SU-DHL-6 (cell line): ENCODE results near the gene ERVW-1.

Source experiments
- H2AFZ ChIP-seq: fragments of 200-600 bp; sonication (generic); 2 replicates; pipeline ENCODE4 v1.6.1; 2014; ENCODE audit warnings: low read depth, mild to moderate bottlenecking, moderate library complexity, mixed read lengths, antibody characterized with exemption, low read length; ENCODE audit not compliant: severe bottlenecking
- H3F3A ChIP-seq: fragments of 200-600 bp; shearing (Covaris generic); 2 replicates; pipeline ENCODE4 v1.6.0; 2016; ENCODE audit warnings: antibody characterized with exemption, mild to moderate bottlenecking; ENCODE audit not compliant: insufficient read depth
- H3K27ac ChIP-seq: fragments of 200-600 bp; sonication (generic); 2 replicates; pipeline ENCODE4 v1.5.1; 2016; ENCODE audit warnings: low read depth, mild to moderate bottlenecking, low read length, moderate library complexity, mixed read lengths
- H3K27me3 ChIP-seq: fragments of 200-600 bp; sonication (generic), shearing (Covaris generic); 2 replicates; pipeline ENCODE4 v1.6.0; 2014; ENCODE audit warnings: mild to moderate bottlenecking, low read length
- H3K36me3 ChIP-seq: fragments of 200-600 bp; sonication (generic); 2 replicates; pipeline ENCODE4 v1.6.1; 2014; ENCODE audit warnings: mild to moderate bottlenecking, low read length, mixed read lengths
- H3K4me2 ChIP-seq: fragments of 300-600, 200-600 bp; shearing (Covaris generic), sonication (generic); 2 replicates; pipeline ENCODE4 v1.6.0; 2014; ENCODE audit warnings: low read length, low read depth, mild to moderate bottlenecking; ENCODE audit not compliant: poor library complexity, severe bottlenecking
- H3K4me3 ChIP-seq: fragments of 200-600 bp; sonication (generic); 2 replicates; pipeline ENCODE4 v1.5.1; 2014; ENCODE audit warnings: antibody characterized with exemption, low read length, mild to moderate bottlenecking, mixed read lengths; ENCODE audit not compliant: insufficient read depth, poor library complexity, severe bottlenecking
- H3K79me2 ChIP-seq: fragments of 200-600 bp; sonication (generic); 2 replicates; pipeline ENCODE4 v1.6.1; 2014; ENCODE audit warnings: mild to moderate bottlenecking, low read length, moderate library complexity; ENCODE audit not compliant: insufficient read depth
- H3K9ac ChIP-seq: fragments of 200-600 bp; sonication (generic); 2 replicates; pipeline ENCODE4 v1.7.0; 2014; ENCODE audit warnings: mild to moderate bottlenecking, low read length
- H3K9me2 ChIP-seq: fragments of 200-600 bp; sonication (generic); replicated peaks from 2 replicates; pipeline ENCODE4 v1.6.1; 2014; ENCODE audit warnings: low read length; ENCODE audit not compliant: insufficient read depth
- H3K9me3 ChIP-seq: fragments of 200-600 bp; sonication (generic); 2 replicates; pipeline ENCODE4 v1.6.1; 2014; ENCODE audit warnings: low read length, mixed read lengths; ENCODE audit not compliant: insufficient read depth
- H4K20me1 ChIP-seq: fragments of 200-600 bp; sonication (generic); 2 replicates; pipeline ENCODE4 v1.6.1; 2014; ENCODE audit warnings: low read depth, mild to moderate bottlenecking, antibody characterized with exemption, low read length, moderate library complexity, mixed read lengths
- CTCF ChIP-seq: fragments of 200-600 bp; sonication (generic); IDR thresholded peaks from one replicate; pipeline ENCODE4 v1.5.1; 2017; ENCODE audit warnings: antibody characterized with exemption, mild to moderate bottlenecking, low read length, moderate library complexity; ENCODE audit not compliant: insufficient read depth, poor library complexity, severe bottlenecking
- EZH2phosphoT487 ChIP-seq: fragments of 200-600 bp; sonication (generic), shearing (Covaris generic); conservative IDR thresholded peaks from 2 replicates; pipeline ENCODE4 v1.6.1; 2018; ENCODE audit warnings: mild to moderate bottlenecking, antibody characterized with exemption, low read length, moderate library complexity, mixed read lengths

The ERVW-1 gene

GRCh38 chr7:92456236-92456635 is 21.5 kb downstream of the ERVW-1 start:
- no peaks in the 10 kb centered on the region for H3K9me2 ChIP-seq
- no peaks in the 10 kb centered on the region for H3K27me3 ChIP-seq
- no peaks in the 10 kb centered on the region for H3K79me2 ChIP-seq
- H3K27ac ChIP-seq = no peak overlapping the region
- H3K9me3 ChIP-seq = no peaks in the 10 kb centered on the region
- TF ChIP-seq CTCF = no peak
- TF ChIP-seq EZH2phosphoT487 = no peak
- H3K4me3 ChIP-seq = no peak overlapping the region
- H4K20me1 ChIP-seq = no peaks in the 10 kb centered on the region
- peaks cover 6% of the 10 kb centered on the region; the same call in 1 of the 2 replicates for H3F3A ChIP-seq
- peaks cover 21% of the 10 kb centered on the region; the same call in 1 of the 2 replicates for H3K36me3 ChIP-seq
- no peak overlapping the region for H2AFZ ChIP-seq
- H3K4me2 ChIP-seq = no peak overlapping the region
- H3K9ac ChIP-seq = no peak overlapping the region

GRCh38 chr7:92451645-92452044 is 26.1 kb downstream of the ERVW-1 start:
- H3K27ac ChIP-seq = no peak overlapping the region
- TF ChIP-seq CTCF (no peak), EZH2phosphoT487 (no peak)
- H3K79me2 ChIP-seq = no peaks in the 10 kb centered on the region
- H2AFZ ChIP-seq = no peak overlapping the region
- H3K9me2 ChIP-seq = no peaks in the 10 kb centered on the region
- H3F3A ChIP-seq = peaks cover 22% of the 10 kb centered on the region
- H4K20me1 ChIP-seq = no peaks in the 10 kb centered on the region
- no peaks in the 10 kb centered on the region for H3K9me3 ChIP-seq
- H3K9ac ChIP-seq = no peak overlapping the region
- H3K27me3 ChIP-seq = no peaks in the 10 kb centered on the region
- no peak overlapping the region for H3K4me3 ChIP-seq
- H3K36me3 ChIP-seq = peaks cover 32% of the 10 kb centered on the region; the same call in 1 of the 2 replicates
- H3K4me2 ChIP-seq = no peak overlapping the region

- peak overlapping the region; percentile 93 for H3K9ac ChIP-seq
- peak overlapping the region; percentile 89 for H3K4me3 ChIP-seq
- H3K9me2 ChIP-seq = no peaks in the 10 kb centered on the region
- H3K79me2 ChIP-seq = no peaks in the 10 kb centered on the region
- TF ChIP-seq CTCF (peak; percentile 89), EZH2phosphoT487 (no peak)
- peaks cover 12% of the 10 kb centered on the region; the same call in 1 of the 2 replicates for H3K36me3 ChIP-seq
- no peaks in the 10 kb centered on the region for H3K27me3 ChIP-seq
- H3K4me2 ChIP-seq = peak overlapping the region; percentile 86
- peaks cover 22% of the 10 kb centered on the region for H3F3A ChIP-seq
- H4K20me1 ChIP-seq = no peaks in the 10 kb centered on the region
- H2AFZ ChIP-seq = peak overlapping the region; percentile 99
- H3K27ac ChIP-seq = peak overlapping the region; percentile 78
- H3K9me3 ChIP-seq = no peaks in the 10 kb centered on the region
Measured at GRCh38 chr7:92448205-92448747, 29.5 kb downstream of the ERVW-1 start.
